ENCODE data around the gene AGO3. TPM values are rescaled to one million over a fixed set of nuclear protein-coding genes. Genes with fewer than 3 reads are reported as not detected.
"Not testable (repeated sequence)": the region's sequence is repeated elsewhere in the genome, so short reads cannot be mapped to it uniquely, and the experiment has no call there.

The AGO3 gene
- total RNA-seq, 1 donor from 2014 or later, result 6.8 TPM

GRCh38 chr1:36006941-36007500 is 76.1 kb downstream of the AGO3 start:
- DNase-seq (ENCODE audit: low read depth in 2 of 2), result no peak

- DNase-seq (ENCODE audit: low read depth in 2 of 2), result no peak
Measured at GRCh38 chr1:36007741-36008140, 76.8 kb downstream of the AGO3 start.

- peak; percentile 86 to 96 for DNase-seq (ENCODE audit: low read depth in 2 of 2)
Measured at GRCh38 chr1:36008546-36009197, 77.8 kb downstream of the AGO3 start.

DNA sequence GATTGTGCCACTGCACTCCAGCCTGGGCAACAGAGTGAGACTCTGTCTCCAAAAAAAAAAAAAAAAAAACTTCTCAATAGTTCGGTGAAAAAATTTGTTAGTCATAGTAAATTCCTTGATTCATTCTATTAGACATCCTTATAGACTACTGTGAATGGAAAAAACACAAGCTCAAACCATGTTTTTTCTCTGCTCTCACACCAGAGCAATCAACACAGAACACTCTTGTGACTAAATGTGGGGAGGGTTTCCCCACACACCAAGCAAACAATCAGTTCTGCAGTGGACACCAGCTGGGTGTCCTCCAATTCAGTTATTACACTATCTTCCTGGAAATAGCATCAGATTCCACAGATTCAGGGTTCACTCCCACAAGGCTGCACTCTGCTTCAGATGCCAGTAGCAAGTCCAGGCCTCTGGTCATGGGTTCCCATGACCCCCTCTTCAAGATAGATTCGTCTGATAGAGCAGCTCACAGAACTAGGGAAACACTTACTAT is 83.9 kb downstream of the AGO3 start:
- no peak for DNase-seq (ENCODE audit: low read depth in 2 of 2)

- no peak for DNase-seq (ENCODE audit: low read depth in 2 of 2)
Measured at GRCh38 chr1:36016686-36017085, 85.8 kb downstream of the AGO3 start.

- no peak for DNase-seq (ENCODE audit: low read depth in 2 of 2)
Measured at GRCh38 chr1:36023098-36023769, 92.3 kb downstream of the AGO3 start.

DNA sequence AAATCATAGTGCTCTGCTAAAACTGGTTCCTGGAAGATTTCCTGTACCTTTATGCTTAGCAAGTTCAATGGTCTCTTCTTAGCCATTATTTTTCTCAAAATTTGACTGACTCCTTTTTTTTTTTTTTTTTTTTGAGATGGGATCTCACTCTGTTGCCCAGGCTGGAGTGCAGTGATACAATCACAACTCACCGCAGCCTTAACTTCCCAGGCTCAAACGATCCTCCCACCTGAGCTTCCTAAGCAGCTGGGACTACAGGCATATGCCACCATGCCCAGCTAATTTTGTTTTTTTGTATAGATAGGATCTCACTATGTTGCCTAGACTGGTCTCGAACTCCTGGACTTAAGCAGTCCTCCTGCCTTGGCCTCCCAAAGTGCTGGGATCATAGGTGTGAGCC is 93.1 kb downstream of the AGO3 start:
- not testable (repeated sequence) for DNase-seq (ENCODE audit: low read depth in 2 of 2)

DNA sequence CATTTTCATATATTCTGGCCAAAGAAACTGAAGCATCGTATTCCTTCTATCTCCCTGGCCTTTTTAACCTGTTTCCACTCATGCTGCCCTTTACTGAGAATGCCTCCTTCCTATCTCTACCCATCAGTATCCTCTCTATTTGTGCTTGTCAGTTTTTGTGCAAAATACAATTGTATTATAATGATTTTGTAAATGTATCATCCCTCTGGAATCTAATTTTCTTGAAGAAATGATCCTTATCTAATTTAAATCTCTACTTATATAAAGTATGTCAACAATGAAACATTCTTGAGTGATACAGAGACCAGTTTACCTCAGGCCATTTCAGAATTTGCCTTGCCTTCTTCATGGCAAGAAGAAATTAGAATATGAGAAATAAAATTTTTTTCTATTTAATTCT is 93.9 kb downstream of the AGO3 start:
- DNase-seq (ENCODE audit: low read depth in 2 of 2), result no peak

DNA sequence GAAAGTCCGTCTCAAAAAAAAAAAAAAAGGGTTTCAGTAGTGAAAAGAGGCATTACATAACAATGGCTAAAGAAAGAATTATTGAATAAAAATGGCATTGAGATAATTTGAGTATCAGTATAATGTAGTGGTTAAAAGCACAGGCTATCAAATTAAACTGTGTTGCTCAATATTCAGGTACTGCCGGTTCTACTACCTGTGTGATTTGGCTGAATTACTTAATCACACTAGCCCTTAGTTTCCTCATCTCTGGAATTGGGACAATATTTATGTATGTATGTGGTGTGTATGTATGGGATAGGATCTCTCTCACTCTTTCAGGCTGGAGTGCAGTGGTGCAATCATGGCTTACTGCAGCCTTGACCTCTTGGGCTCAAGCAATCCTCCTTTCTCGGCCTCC is 96.9 kb downstream of the AGO3 start:
- DNase-seq (ENCODE audit: low read depth in 2 of 2), result no peak

DNA sequence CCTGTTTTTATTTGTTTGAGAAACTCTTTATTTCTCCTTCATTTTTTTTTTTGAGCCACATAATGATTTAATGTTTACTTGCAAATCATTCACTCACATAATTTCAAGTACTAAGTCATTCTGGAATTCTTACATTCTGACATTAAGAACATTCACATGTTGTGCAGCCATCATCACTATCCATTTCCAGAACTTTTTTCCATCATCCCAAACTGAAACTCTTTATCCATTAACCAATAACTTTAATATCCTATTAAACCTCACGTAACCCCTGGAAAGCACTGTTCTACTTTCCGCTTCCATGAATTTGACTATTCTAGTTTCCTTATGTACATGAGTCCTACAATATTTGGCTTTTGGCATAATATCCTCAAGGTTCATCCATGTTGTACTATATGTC is 100.5 kb downstream of the AGO3 start:
- no peak for DNase-seq (ENCODE audit: low read depth in 2 of 2)

DNA sequence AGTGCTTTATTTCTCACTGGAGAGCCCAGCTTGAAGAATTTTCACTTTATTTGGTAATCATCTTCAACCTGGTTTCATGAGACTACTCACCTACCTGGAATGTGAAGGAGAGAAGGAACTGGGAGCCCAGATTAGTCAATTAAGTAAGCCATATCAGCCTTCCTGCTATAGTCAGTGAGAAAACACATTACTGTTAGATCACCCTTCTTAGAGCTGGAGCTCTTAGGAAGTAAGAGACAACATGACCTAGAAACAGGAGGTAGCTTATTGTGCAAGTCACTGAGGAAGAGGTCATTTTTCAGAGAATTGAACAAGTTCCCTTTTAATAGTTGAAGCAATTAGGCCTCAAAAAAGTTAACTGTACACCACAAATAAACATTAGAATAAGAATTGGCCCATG is 103.8 kb downstream of the AGO3 start:
- peak in 1 of 2 donors; percentile 5 for DNase-seq (ENCODE audit: low read depth in 2 of 2)

GRCh38 chr1:36035154-36035553 is 104.2 kb downstream of the AGO3 start:
- DNase-seq (ENCODE audit: low read depth in 2 of 2), result no peak

DNA sequence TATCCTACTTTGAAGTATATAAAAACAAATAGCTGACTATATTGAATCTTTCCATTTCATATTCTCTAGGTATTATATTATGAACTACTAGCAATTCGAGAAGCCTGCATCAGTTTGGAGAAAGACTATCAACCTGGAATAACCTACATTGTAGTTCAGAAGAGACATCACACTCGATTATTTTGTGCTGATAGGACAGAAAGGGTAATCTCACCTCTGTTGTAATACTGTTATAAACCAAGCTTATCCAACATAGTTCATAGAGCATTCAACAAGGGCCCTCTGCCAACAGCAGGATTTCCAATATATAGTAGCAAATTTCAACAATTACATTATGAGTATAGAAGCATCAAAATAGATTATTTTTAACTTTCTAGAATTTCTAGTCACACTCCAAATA is 109.3 kb downstream of the AGO3 start:
- no peak for DNase-seq (ENCODE audit: low read depth in 2 of 2)

- DNase-seq (ENCODE audit: low read depth in 2 of 2), result no peak
Measured at GRCh38 chr1:36051821-36052220, 120.9 kb downstream of the AGO3 start.

- no peak for DNase-seq (ENCODE audit: low read depth in 2 of 2)
Measured at GRCh38 chr1:36053978-36054377, 123.1 kb downstream of the AGO3 start.

GRCh38 chr1:36055706-36056105 is 124.8 kb downstream of the AGO3 start:
- DNase-seq (ENCODE audit: low read depth in 2 of 2), result no peak

GRCh38 chr1:36062315-36062714 is 131.4 kb downstream of the AGO3 start:
- no peak for DNase-seq (ENCODE audit: low read depth in 2 of 2)

DNA sequence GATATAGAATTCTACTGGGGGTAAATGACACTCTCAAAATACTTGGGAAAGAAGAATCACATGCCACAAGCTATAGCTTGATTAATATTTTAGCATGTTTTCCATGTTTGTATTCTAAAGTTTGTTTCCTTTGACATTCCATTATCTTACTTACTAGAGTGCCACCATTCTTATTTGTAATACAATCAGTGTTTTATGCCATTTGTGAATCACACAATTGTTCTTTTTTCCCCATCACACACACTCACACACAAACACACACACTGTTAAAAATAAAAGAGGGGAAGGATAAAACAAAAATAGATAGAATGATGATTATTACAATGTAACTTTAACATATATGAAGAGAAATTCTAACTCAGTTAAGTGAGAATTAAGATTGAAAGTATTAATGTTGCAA is 137.0 kb downstream of the AGO3 start:
- DNase-seq (ENCODE audit: low read depth in 2 of 2), result no peak

DNA sequence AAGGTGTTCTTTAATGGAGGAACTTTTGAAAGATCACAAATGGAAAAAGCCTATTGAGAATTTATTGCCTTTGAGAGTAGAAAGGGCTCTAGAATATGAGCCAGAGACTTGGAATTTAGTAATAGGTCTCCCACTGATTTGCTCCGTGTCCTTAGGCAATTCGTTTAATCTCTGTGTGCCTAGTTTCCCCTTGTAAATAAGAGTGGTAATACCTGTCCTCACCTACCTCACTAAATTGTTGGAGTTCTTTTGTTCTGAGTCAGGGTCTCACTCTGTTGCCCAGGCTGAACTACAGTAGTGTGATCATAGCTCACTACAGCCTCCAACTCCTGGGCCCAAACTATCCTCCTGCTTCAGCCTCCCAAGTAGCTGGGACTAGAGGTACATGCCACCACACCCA is 138.0 kb downstream of the AGO3 start:
- no peak for DNase-seq (ENCODE audit: low read depth in 2 of 2)

DNA sequence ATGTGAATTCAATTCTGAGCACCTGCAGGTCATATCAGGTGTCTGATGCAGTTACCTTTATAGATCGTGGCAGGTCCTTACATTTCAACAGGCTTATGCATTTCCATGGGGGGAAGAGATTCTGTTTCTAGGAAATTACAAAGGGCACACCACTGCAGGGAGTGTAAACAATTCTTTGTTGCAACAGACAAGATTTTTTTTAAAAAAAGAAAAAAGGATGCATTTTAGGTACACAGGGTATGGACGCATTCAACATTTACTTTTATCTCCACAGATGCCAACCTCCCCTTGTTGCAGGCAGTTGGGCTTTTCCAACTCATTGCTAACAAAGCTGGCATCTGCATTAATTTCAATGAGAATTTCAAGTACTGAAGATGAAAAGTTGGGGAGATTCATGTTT is 139.4 kb downstream of the AGO3 start:
- no peak for DNase-seq (ENCODE audit: low read depth in 2 of 2)

- no peak for DNase-seq (ENCODE audit: low read depth in 2 of 2)
Measured at GRCh38 chr1:36076979-36077573, 146.2 kb downstream of the AGO3 start.

DNA sequence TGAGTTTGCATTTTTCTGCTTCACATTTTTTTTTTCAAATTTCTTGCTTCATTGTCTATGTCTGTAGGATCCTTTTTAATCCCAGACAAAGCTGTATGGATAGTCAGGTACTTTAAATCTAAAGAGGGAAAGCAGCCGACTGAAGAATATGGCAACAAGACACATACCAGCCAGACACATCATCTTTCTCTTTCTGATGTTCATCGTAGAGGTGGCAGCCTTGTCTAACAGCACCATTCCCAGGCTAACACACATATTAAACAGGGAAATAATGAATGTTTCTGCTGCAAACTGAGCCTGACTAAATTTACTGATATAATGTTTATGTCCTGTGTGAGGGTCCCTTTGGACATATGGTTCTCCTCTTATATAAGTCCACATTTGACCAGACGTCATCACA is 149.3 kb downstream of the AGO3 start:
- no peak for DNase-seq (ENCODE audit: low read depth in 2 of 2)

GRCh38 chr1:36080801-36081200 is 149.9 kb downstream of the AGO3 start:
- no peak for DNase-seq (ENCODE audit: low read depth in 2 of 2)
